CD14-positive monocyte (primary cell): Measurements from ENCODE around the gene GRK5. TPM values are rescaled to one million over a fixed set of nuclear protein-coding genes. Genes with fewer than 3 reads are reported as not detected.

Source experiments
- DNase-seq, 3 donors: peaks; one replicate each; pipeline ENCODE4 v3.0.0-alpha.2; 2011 to 2022
- H2AFZ ChIP-seq: 2 replicates; pipeline ENCODE4 v1.6.0; 2012; ENCODE audit warnings: mild to moderate bottlenecking, low read depth, low read length, inconsistent platforms; ENCODE audit not compliant: insufficient read depth, poor library complexity, severe bottlenecking
- H3K27ac ChIP-seq, 2 donors: 1 replicate in 1 of 2; 2 replicates in 1 of 2; pipeline ENCODE4 v1.5.1; 2012 to 2013; ENCODE audit warnings: low read length in 2 of 2, control low read depth in 1 of 2, inconsistent platforms in 1 of 2, low read depth in 1 of 2, mild to moderate bottlenecking in 1 of 2
- H3K27me3 ChIP-seq, 2 donors: one replicate each; pipeline versions ENCODE4 v1.6.0 to v1.6.1; 2011 to 2013; ENCODE audit warnings: low read length in 2 of 2; ENCODE audit not compliant: control insufficient read depth in 2 of 2, insufficient read depth in 2 of 2
- H3K36me3 ChIP-seq, 2 donors: replicated peaks in 1 of 2; 1 replicate in 1 of 2; 2 replicates in 1 of 2; pipeline versions ENCODE4 v1.5.1 to v1.6.1; 2012 to 2013; ENCODE audit warnings: low read length in 2 of 2, control low read depth in 1 of 2, inconsistent platforms in 1 of 2, mild to moderate bottlenecking in 1 of 2; ENCODE audit not compliant: insufficient read depth in 2 of 2, control insufficient read depth in 1 of 2
- H3K4me1 ChIP-seq, 2 donors: 1 replicate in 1 of 2; 2 replicates in 1 of 2; pipeline versions ENCODE4 v1.5.1 to v1.6.1; 2012 to 2013; ENCODE audit warnings: low read length in 2 of 2, control low read depth in 1 of 2, inconsistent platforms in 1 of 2, mild to moderate bottlenecking in 1 of 2, moderate library complexity in 1 of 2; ENCODE audit not compliant: insufficient read depth in 2 of 2, control insufficient read depth in 1 of 2
- H3K4me2 ChIP-seq: replicated peaks from 2 replicates; pipeline ENCODE3; 2012; ENCODE audit warnings: low read length, moderate library complexity, mild to moderate bottlenecking; ENCODE audit not compliant: poor library complexity, severe bottlenecking; ENCODE audit errors: extremely low read depth
- H3K4me3 ChIP-seq, 3 experiments: fragments of 200-600 bp in 1 of 3; sonication (generic) in 1 of 3; replicated peaks in 1 of 3; 1 replicate in 2 of 3; 2 replicates in 1 of 3; pipeline ENCODE4 v1.5.1; 2011 to 2013; ENCODE audit warnings: low read length in 3 of 3, mild to moderate bottlenecking in 3 of 3, control low read depth in 2 of 3, low read depth in 2 of 3, inconsistent platforms in 1 of 3, moderate library complexity in 1 of 3
- H3K79me2 ChIP-seq: 2 replicates; pipeline ENCODE4 v1.6.0; 2012; ENCODE audit warnings: mild to moderate bottlenecking, control low read depth, inconsistent platforms, low read length, moderate library complexity; ENCODE audit not compliant: insufficient read depth
- H3K9ac ChIP-seq: 2 replicates; pipeline ENCODE4 v1.6.0; 2017; ENCODE audit warnings: low read length, mild to moderate bottlenecking; ENCODE audit not compliant: insufficient read depth, poor library complexity, severe bottlenecking
- H3K9me3 ChIP-seq, 2 donors: replicated peaks in 1 of 2; 1 replicate in 1 of 2; 2 replicates in 1 of 2; pipeline versions ENCODE4 v1.5.1 to v1.6.1; 2012 to 2013; ENCODE audit warnings: low read length in 2 of 2, control low read depth in 1 of 2; ENCODE audit not compliant: control insufficient read depth in 1 of 2, insufficient read depth in 1 of 2
- H4K20me1 ChIP-seq: 2 replicates; pipeline ENCODE4 v1.6.0; 2012; ENCODE audit warnings: mild to moderate bottlenecking, low read length, control low read depth, moderate library complexity; ENCODE audit not compliant: insufficient read depth
- H3K27ac Mint-ChIP-seq, 7 donors: one replicate each; pipeline ENCODE4 v1.8.0; 2020; ENCODE audit warnings: mild to moderate bottlenecking in 7 of 7, mixed read lengths in 7 of 7, moderate library complexity in 6 of 7, inconsistent platforms in 2 of 7
- H3K27me3 Mint-ChIP-seq, 3 donors: one replicate each; pipeline ENCODE4 v1.8.0; 2021 to 2022; ENCODE audit warnings: low read depth in 3 of 3, mild to moderate bottlenecking in 3 of 3, mixed read lengths in 3 of 3, moderate library complexity in 3 of 3, inconsistent platforms in 1 of 3
- H3K36me3 Mint-ChIP-seq, 2 donors: one replicate each; pipeline ENCODE4 v1.8.0; 2020; ENCODE audit warnings: mixed read lengths in 2 of 2, inconsistent platforms in 1 of 2, mild to moderate bottlenecking in 1 of 2
- H3K4me1 Mint-ChIP-seq: one replicate; pipeline ENCODE4 v1.8.0; 2020; ENCODE audit warnings: mild to moderate bottlenecking, mixed read lengths
- H3K4me3 Mint-ChIP-seq, 2 donors: one replicate each; pipeline ENCODE4 v1.8.0; 2020; ENCODE audit warnings: mild to moderate bottlenecking in 2 of 2, mixed read lengths in 2 of 2, moderate library complexity in 1 of 2
- H3K9me3 Mint-ChIP-seq, 7 donors: one replicate each; pipeline ENCODE4 v1.8.0; 2020 to 2022; ENCODE audit warnings: mixed read lengths in 7 of 7, mild to moderate bottlenecking in 6 of 7, moderate library complexity in 6 of 7, inconsistent platforms in 2 of 7
- WGBS: methylation state at CpG from one replicate; pipeline ENCODE4 v1.1.5; 2013; ENCODE audit warnings: missing lambda C conversion rate; ENCODE audit not compliant: insufficient coverage; 5-methylcytosine and 5-hydroxymethylcytosine counted together
- intact Hi-C, 2 donors: fragments of 100-400 bp; cut with micrococcal nuclease; formaldehyde crosslinking; loops; one replicate each; pipeline versions ENCODE4 v1.15.0 to v1.15.1; 2023
- polyA plus RNA-seq, 3 donors: library from polyadenylated mRNA; depleted of rRNA in 1 of 3; unstranded in 2 of 3; stranded (reverse) in 1 of 3; fragments of 300-500 nt in 2 of 3; fragments of >200 nt in 1 of 3; fragmentation: Illumina TruSeq in 2 of 3; gene quantifications; 1 replicate in 2 of 3; 2 replicates in 1 of 3; pipeline ENCODE4 v1.2.3, GENCODE V29; 2012 to 2021
- TF ChIP-seq, protein P1 (sequence below): fragments of 200-600 bp; IDR thresholded peaks from one replicate; pipeline ENCODE4 v1.8.0; 2022; ENCODE audit warnings: antibody characterized with exemption, mild to moderate bottlenecking

The GRK5 gene
- polyA plus RNA-seq, 3 donors: 1.2 to 6.5 (median 2.8) TPM

DNA sequence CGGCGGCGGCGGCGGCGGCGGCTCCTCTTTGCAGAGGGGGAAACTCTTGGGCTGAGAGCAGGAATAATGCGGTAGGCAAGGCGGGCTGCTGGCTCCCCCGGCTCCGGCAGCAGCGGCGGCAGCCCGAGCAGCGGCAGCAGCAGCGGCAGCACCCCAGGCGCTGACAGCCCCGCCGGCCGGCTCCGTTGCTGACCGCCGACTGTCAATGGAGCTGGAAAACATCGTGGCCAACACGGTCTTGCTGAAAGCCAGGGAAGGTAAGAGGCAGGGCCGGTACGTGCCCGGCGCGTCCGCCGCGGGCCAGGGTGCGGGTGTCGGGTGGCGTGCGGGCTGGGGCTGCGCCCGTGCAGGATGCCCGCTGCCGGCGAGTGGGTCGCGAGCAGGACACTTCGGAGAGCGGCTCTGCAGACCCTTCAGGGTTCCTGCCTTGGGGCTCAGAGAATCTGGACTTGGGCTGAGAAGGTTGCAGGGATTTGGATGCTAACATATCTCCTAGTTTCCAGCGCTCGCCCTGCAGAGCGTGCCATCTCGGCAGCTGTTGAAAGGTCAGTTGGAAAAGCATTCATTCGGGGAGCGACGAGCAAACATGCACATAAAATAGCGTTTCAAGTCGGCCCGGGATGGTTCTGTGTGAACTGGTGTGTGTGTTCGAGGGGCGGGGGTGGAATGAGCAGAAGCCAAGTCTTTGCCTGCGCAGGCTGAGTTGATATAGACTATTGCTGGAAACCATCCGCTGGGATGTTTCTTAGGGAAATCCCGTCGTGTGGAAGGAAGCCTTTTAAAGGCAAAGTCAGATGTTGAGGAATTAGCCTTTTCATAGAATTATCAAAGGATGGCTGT is 562 bp downstream of the GRK5 start:
- peaks cover 45% of the 10 kb centered on the region for H3K4me1 Mint-ChIP-seq

DNA sequence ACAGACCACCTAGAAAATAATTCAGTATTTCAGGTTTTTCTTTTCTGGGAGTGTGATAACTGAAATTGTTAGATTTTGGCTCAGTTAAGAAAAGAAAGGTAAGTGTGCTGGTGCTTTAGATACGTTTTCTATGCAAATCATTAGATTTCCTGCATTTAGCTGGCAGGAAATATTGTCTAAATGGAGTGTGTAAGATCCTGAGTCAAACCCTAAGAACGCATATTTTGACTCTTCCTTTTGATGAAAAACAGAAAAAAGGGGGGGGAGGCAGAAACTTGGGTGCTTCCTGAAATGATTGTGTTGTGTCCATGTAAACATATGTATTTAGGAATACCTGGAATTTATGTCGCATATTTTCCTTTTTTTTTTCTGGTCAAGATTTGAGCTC is 1.2 kb downstream of the GRK5 start:
- Histone ChIP-seq H3K4me1 (peaks cover 41 to 55% of the 10 kb centered on the region in 2 donors), H3K27ac (peak overlapping the region in 1 of 2 donors; percentile 26), H3K9me3 (no peaks in the 10 kb centered on the region), H3K4me3 (peak overlapping the region; percentile 48 to 85 (median 80)), H3K9ac (peak overlapping the region; percentile 54), H3K36me3 (peaks cover 0 to 4% of the 10 kb centered on the region in 2 donors), H3K4me2 (peak overlapping the region; percentile 84), H3K79me2 (peaks cover 14% of the 10 kb centered on the region), H4K20me1 (no peaks in the 10 kb centered on the region), H3K27me3 (no peaks in the 10 kb centered on the region), H2AFZ (peak overlapping the region; percentile 81)
- whole genome bisulfite sequencing: 0% methylated on average over 1 of the region's 3 CpGs
- intact Hi-C loops: loop anchor here in 1 of 2 donors (10.0 kb wide), 2 partner anchors 96 to 454 kb away; partner anchors contain the start of gene CACUL1
- H3K4me3 Mint-ChIP-seq: peak overlapping the region; percentile 95 to 96
- H3K27ac Mint-ChIP-seq: peak overlapping the region in 3 of 7 donors; percentile 18 to 83 (median 22)
- peaks cover 6 to 7% of the 10 kb centered on the region in 2 donors for H3K36me3 Mint-ChIP-seq
- DNase-seq: peak in 1 of 3 donors; percentile 10
- peaks cover 3 to 17% (median 16%) of the 10 kb centered on the region in 3 donors for H3K27me3 Mint-ChIP-seq
- TF ChIP-seq, protein P1, sequence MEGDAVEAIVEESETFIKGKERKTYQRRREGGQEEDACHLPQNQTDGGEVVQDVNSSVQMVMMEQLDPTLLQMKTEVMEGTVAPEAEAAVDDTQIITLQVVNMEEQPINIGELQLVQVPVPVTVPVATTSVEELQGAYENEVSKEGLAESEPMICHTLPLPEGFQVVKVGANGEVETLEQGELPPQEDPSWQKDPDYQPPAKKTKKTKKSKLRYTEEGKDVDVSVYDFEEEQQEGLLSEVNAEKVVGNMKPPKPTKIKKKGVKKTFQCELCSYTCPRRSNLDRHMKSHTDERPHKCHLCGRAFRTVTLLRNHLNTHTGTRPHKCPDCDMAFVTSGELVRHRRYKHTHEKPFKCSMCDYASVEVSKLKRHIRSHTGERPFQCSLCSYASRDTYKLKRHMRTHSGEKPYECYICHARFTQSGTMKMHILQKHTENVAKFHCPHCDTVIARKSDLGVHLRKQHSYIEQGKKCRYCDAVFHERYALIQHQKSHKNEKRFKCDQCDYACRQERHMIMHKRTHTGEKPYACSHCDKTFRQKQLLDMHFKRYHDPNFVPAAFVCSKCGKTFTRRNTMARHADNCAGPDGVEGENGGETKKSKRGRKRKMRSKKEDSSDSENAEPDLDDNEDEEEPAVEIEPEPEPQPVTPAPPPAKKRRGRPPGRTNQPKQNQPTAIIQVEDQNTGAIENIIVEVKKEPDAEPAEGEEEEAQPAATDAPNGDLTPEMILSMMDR: no peak
- H3K4me1 Mint-ChIP-seq: peaks cover 48% of the 10 kb centered on the region
- peaks cover 0 to 1% (median 0%) of the 10 kb centered on the region in 7 donors for H3K9me3 Mint-ChIP-seq

More for the DNA sequence above, 562 bp downstream of the GRK5 start:
- H3K4me3 ChIP-seq: peak overlapping the region; percentile 48 to 85 (median 80)
- peak overlapping the region; percentile 81 for H2AFZ ChIP-seq
- H3K27me3 Mint-ChIP-seq: peaks cover 3 to 16% (median 16%) of the 10 kb centered on the region in 3 donors
- peak overlapping the region; percentile 84 for H3K4me2 ChIP-seq
- peaks cover 14% of the 10 kb centered on the region for H3K79me2 ChIP-seq
- under 1% methylated on average over 52 of the region's 62 CpGs for WGBS
- DNase-seq: peak in 1 of 3 donors; percentile 15
- peak overlapping the region; percentile 54 for H3K9ac ChIP-seq
- TF ChIP-seq, protein P1: no peak
- intact Hi-C loops: loop anchor here (2.0 to 10.0 kb wide), 4 partner anchors 63 to 453 kb away; partner anchors contain the start of gene CACUL1 (in 1 of the 2)
- H3K9me3 ChIP-seq: no peaks in the 10 kb centered on the region
- peaks cover 35 to 48% of the 10 kb centered on the region in 2 donors for H3K4me1 ChIP-seq
- H3K27ac Mint-ChIP-seq: peak overlapping the region; percentile 6 to 84 (median 51)
- peaks cover 5 to 7% of the 10 kb centered on the region in 2 donors for H3K36me3 Mint-ChIP-seq
- no peaks in the 10 kb centered on the region for H3K27me3 ChIP-seq
- peak overlapping the region in 1 of 2 donors; percentile 26 for H3K27ac ChIP-seq
- H3K4me3 Mint-ChIP-seq: peak overlapping the region; percentile 95 to 96
- H3K9me3 Mint-ChIP-seq: peaks cover 0 to 1% (median 0%) of the 10 kb centered on the region in 7 donors
- H3K36me3 ChIP-seq: peaks cover 0 to 4% of the 10 kb centered on the region in 2 donors
- no peaks in the 10 kb centered on the region for H4K20me1 ChIP-seq
